ENCODE results near the gene ATRNL1.

DNA sequence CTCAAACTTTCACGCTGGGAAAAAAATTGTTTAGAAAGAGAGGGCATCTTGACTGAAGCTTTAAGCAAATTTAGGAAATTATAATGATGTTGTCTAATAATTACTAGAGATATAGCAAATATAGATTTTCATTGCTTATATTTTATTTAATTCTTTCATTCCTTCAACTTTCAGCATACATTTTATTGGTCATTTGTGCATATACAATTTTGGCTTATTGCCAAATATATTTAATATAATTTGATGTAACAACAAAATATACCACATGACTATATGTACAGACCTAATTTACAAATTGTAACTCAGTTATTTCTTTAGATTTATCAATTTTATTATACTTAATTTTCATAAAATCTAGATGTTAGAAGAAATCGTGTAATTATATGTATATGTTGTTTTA lies 390.1 kb downstream of the ATRNL1 start:
- TF ChIP-seq CTBP1 (IDR thresholded peaks at IDR 0.05; ENCODE audit: borderline replicate concordance) (no peak), SUZ12 (IDR thresholded peaks at IDR 0.05) (no peak), L3MBTL2 (conservative IDR thresholded peaks at IDR 0.05) (no peak), BHLHE40 (IDR thresholded peaks at IDR 0.05; ENCODE audit: borderline replicate concordance) (no peak), SP1 (IDR thresholded peaks at IDR 0.05) (no peak), TARDBP (IDR thresholded peaks at IDR 0.05) (no peak), FOXM1 (IDR thresholded peaks at IDR 0.05; ENCODE audit: borderline replicate concordance) (no peak), ZNF384 (IDR thresholded peaks at IDR 0.05) (no peak), NFRKB (IDR thresholded peaks at IDR 0.05) (no peak), HDGF (IDR thresholded peaks at IDR 0.05; ENCODE audit: borderline replicate concordance) (no peak), FOXA1 (IDR thresholded peaks at IDR 0.05) (no peak)
- TF ChIP-seq, protein P1, sequence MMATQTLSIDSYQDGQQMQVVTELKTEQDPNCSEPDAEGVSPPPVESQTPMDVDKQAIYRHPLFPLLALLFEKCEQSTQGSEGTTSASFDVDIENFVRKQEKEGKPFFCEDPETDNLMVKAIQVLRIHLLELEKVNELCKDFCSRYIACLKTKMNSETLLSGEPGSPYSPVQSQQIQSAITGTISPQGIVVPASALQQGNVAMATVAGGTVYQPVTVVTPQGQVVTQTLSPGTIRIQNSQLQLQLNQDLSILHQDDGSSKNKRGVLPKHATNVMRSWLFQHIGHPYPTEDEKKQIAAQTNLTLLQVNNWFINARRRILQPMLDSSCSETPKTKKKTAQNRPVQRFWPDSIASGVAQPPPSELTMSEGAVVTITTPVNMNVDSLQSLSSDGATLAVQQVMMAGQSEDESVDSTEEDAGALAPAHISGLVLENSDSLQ (IDR thresholded peaks at IDR 0.05), result no peak
